GM23338 (cell line): ENCODE data around the gene BAHCC1.

Source experiments
- CTCF ChIP-seq, 2 experiments: fragments of 200-600 bp in 1 of 2; sonication (generic) in 1 of 2; conservative IDR thresholded peaks; 2 replicates each; pipeline versions ENCODE4 v1.5.1 to v1.6.1; 2016 to 2017; ENCODE audit warnings: antibody characterized with exemption in 2 of 2, low read depth in 2 of 2, mild to moderate bottlenecking in 2 of 2, moderate library complexity in 1 of 2
- POLR2AphosphoS5 ChIP-seq: IDR thresholded peaks from 2 replicates; pipeline ENCODE4 v1.6.1; 2016; ENCODE audit warnings: antibody characterized with exemption, low read depth

GRCh38 chr17:81443269-81443668, 48.0 kb downstream of the BAHCC1 start:
- TF ChIP-seq CTCF (conservative IDR thresholded peaks at IDR 0.05; ENCODE audit: low read depth in 2 of 2) (no peak), POLR2AphosphoS5 (no peak)
